ENCODE measurements around the gene TLR7.

- TF ChIP-seq ZNF133 (tag by site-specific recombination; IDR thresholded peaks at IDR 0.05): no peak
- TF ChIP-seq HOXA7 (CRISPR knock-in tag; IDR thresholded peaks at IDR 0.05; ENCODE audit: borderline replicate concordance): no peak
These were observed 18.6 kb downstream of the TLR7 start for GRCh38 chrX:12885508-12885907.

All from HEK293 (cell line).